HepG2 (cell line): ENCODE results near the gene MRPL38. TPM values are rescaled to one million over a fixed set of nuclear protein-coding genes. Genes with fewer than 3 reads are reported as not detected.

Source experiments
- ARHGAP35 ChIP-seq: sonication (generic); formaldehyde crosslinking; IDR thresholded peaks from 2 replicates; pipeline ENCODE4 v1.9.0; 2022; ENCODE audit warnings: mild to moderate bottlenecking, inconsistent platforms, moderate library complexity, missing genetic modification reagents, borderline replicate concordance
- CAMTA2 ChIP-seq: sonication (generic); formaldehyde crosslinking; IDR thresholded peaks from 2 replicates; pipeline ENCODE4 v1.4.0; 2020; ENCODE audit warnings: mild to moderate bottlenecking, missing genetic modification reagents, borderline replicate concordance
- FOSL2 ChIP-seq: sonication (generic); formaldehyde crosslinking; IDR thresholded peaks from 2 replicates; pipeline ENCODE4 v1.4.0; 2020; ENCODE audit warnings: missing genetic modification reagents
- HMGA1 ChIP-seq: sonication (generic); formaldehyde crosslinking; conservative IDR thresholded peaks from 2 replicates; pipeline ENCODE4 v1.4.0; 2020; ENCODE audit warnings: missing genetic modification reagents
- RBM39 ChIP-seq: fragments of 200-400 bp; formaldehyde crosslinking; IDR thresholded peaks from one replicate; pipeline ENCODE4 v1.6.1; 2018; ENCODE audit warnings: antibody characterized with exemption, mild to moderate bottlenecking, low read depth, low read length; ENCODE audit not compliant: poor library complexity, severe bottlenecking
- SNAPC2 ChIP-seq: sonication (generic); formaldehyde crosslinking; IDR thresholded peaks from 2 replicates; pipeline ENCODE4 v1.8.1; 2022; ENCODE audit warnings: mild to moderate bottlenecking, missing genetic modification reagents
- SP140L ChIP-seq: sonication (generic); formaldehyde crosslinking; IDR thresholded peaks from 2 replicates; pipeline ENCODE4 v1.4.0; 2020; ENCODE audit warnings: missing genetic modification reagents, borderline replicate concordance
- TAF15 ChIP-seq: fragments of 200-400 bp; formaldehyde crosslinking; IDR thresholded peaks from one replicate; pipeline ENCODE4 v1.6.1; 2018; ENCODE audit warnings: mild to moderate bottlenecking, low read depth, low read length; ENCODE audit not compliant: poor library complexity, severe bottlenecking
- TMF1 ChIP-seq: sonication (generic); formaldehyde crosslinking; IDR thresholded peaks from 2 replicates; pipeline ENCODE4 v1.8.1; 2022; ENCODE audit warnings: low read depth, missing genetic modification reagents
- XBP1 ChIP-seq: sonication (generic); formaldehyde crosslinking; IDR thresholded peaks from 2 replicates; pipeline ENCODE4 v1.5.0; 2020; ENCODE audit warnings: missing genetic modification reagents
- ZNF207 ChIP-seq: fragments of 450-650 bp; IDR thresholded peaks from 2 replicates; pipeline ENCODE4 v1.6.1; 2016; ENCODE audit warnings: antibody characterized with exemption, borderline replicate concordance
- ZNF333 ChIP-seq: sonication (generic); formaldehyde crosslinking; IDR thresholded peaks from 2 replicates; pipeline ENCODE4 v1.4.0; 2020; ENCODE audit warnings: mild to moderate bottlenecking, missing genetic modification reagents, borderline replicate concordance
- ZNF550 ChIP-seq: sonication (generic); formaldehyde crosslinking; IDR thresholded peaks from 2 replicates; pipeline ENCODE4 v1.4.0; 2020; ENCODE audit warnings: mild to moderate bottlenecking, missing genetic modification reagents, borderline replicate concordance
- ZNF598 ChIP-seq: sonication (generic); formaldehyde crosslinking; IDR thresholded peaks from 2 replicates; pipeline ENCODE4 v1.5.1; 2020; ENCODE audit warnings: mild to moderate bottlenecking, missing genetic modification reagents, borderline replicate concordance
- ZNF605 ChIP-seq: sonication (generic); formaldehyde crosslinking; IDR thresholded peaks from 2 replicates; pipeline ENCODE4 v1.8.0; 2022; ENCODE audit warnings: mild to moderate bottlenecking, missing genetic modification reagents
- polyA plus RNA-seq, 8 experiments: library from polyadenylated mRNA; depleted of rRNA in 3 of 8; stranded (reverse) in 7 of 8; unstranded in 1 of 8; fragments of >200 nt; fragmentation: Illumina TruSeq in 4 of 8; extraction: Trizol in 4 of 8; gene quantifications; 2 replicates each; pipeline versions ENCODE4 v1.2.1 to v1.2.3, GENCODE V29; 2011 to 2016; ENCODE audit warnings: low read depth in 4 of 8, missing spikeins in 1 of 8, mixed read lengths in 1 of 8; ENCODE audit not compliant: insufficient read depth in 1 of 8
- total RNA-seq, 5 experiments: library from RNA; depleted of rRNA; stranded (reverse); fragments of >200 nt; fragmentation: Illumina TruSeq; extraction: Trizol; gene quantifications; 2 replicates each; pipeline ENCODE4 v1.2.3, GENCODE V29; 2016; ENCODE audit warnings: low read depth in 1 of 5
- TF ChIP-seq, protein P1 (sequence below): IDR thresholded peaks from 2 replicates; pipeline ENCODE4 v1.6.1; 2018; ENCODE audit warnings: missing genetic modification reagents, mild to moderate bottlenecking, missing compliant biosample characterization
- TF ChIP-seq, protein P2 (sequence below): sonication (generic); formaldehyde crosslinking; IDR thresholded peaks from 2 replicates; pipeline ENCODE4 v1.8.1; 2023; ENCODE audit warnings: mild to moderate bottlenecking, inconsistent platforms, moderate library complexity, missing genetic modification reagents, borderline replicate concordance
- TF ChIP-seq, protein P3 (sequence below): sonication (generic); formaldehyde crosslinking; IDR thresholded peaks from 2 replicates; pipeline ENCODE4 v1.5.0; 2020; ENCODE audit warnings: missing genetic modification reagents
- TF ChIP-seq, protein P4 (sequence below): sonication (generic); formaldehyde crosslinking; conservative IDR thresholded peaks from 2 replicates; pipeline ENCODE4 v1.4.0; 2020; ENCODE audit warnings: missing genetic modification reagents
- TF ChIP-seq, protein P5 (sequence below): sonication (generic); formaldehyde crosslinking; IDR thresholded peaks from 2 replicates; pipeline ENCODE4 v1.4.0; 2020; ENCODE audit warnings: missing genetic modification reagents
- TF ChIP-seq, protein P6 (sequence below): sonication (generic); formaldehyde crosslinking; IDR thresholded peaks from 2 replicates; pipeline ENCODE4 v1.4.0; 2020; ENCODE audit warnings: missing genetic modification reagents, borderline replicate concordance

MRPL38 gene
- total and polyA plus RNA-seq, 2 of the 13 experiments (the other 11 are each of a cell fraction or from before 2014, with no cell fraction given) = 83.7 to 125 TPM

DNA sequence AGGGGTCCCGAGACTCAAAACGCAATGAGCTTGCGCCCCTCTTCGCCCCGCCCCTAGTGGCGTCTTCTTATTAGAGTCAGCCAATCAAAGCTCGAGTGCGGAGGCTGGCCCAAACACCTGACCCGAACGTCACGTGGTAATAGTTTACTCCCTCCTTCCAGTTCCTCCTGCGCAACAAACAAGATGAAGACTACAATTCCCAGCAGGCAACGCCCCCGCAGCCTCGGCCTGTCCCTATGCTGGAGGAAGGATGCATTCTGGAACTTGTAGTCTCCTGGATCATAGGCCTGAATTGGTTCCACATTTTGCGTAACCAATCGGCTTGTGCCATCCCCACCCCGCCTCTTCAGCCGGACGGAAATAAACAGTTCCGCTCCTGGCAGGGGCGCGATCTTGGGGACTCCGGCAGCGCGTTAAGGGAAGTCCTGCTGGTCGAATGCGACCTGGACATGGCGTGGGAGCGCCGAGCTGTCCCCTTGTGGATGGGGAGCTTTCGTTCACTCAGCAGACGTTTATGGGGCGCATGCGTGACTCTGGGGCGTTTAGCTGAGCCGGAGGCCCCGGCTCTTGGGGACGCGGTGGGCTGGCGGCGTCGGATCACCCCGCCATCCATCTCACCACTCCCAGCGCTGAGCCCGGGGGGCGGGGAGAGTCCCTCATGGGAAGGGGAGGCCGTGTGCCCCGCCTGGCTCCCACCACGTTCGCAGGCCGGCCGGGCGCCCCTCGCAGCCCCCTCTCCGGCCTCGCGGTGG, 49.2 kb downstream of the MRPL38 start, which contains the start of gene WBP2 (continued):
- TF ChIP-seq, protein P1, sequence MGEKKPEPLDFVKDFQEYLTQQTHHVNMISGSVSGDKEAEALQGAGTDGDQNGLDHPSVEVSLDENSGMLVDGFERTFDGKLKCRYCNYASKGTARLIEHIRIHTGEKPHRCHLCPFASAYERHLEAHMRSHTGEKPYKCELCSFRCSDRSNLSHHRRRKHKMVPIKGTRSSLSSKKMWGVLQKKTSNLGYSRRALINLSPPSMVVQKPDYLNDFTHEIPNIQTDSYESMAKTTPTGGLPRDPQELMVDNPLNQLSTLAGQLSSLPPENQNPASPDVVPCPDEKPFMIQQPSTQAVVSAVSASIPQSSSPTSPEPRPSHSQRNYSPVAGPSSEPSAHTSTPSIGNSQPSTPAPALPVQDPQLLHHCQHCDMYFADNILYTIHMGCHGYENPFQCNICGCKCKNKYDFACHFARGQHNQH (CRISPR knock-in tag) = peak; percentile 84; the same call in 1 of the 2 replicates
- TF ChIP-seq HMGA1 (CRISPR knock-in tag) (no peak), ZNF333 (CRISPR knock-in tag) (peak; percentile 97; the same call in 1 of the 2 replicates), TMF1 (peak; percentile 69), ZNF598 (peak; percentile 96), ZNF550 (CRISPR knock-in tag) (no peak; the same call in 1 of the 2 replicates), SNAPC2 (CRISPR knock-in tag) (0 out of 2 replicates have a peak, but pooled peaks have one; percentile 31), ARHGAP35 (CRISPR knock-in tag) (peak; percentile 84; the same call in 1 of the 2 replicates), ZNF605 (peak; percentile 69), ZNF207 (no peak), XBP1 (no peak), CAMTA2 (no peak; the same call in 1 of the 2 replicates), TAF15 (peak; percentile 33), FOSL2 (CRISPR knock-in tag) (peak; percentile 44), SP140L (CRISPR knock-in tag) (0 out of 2 replicates have a peak, but pooled peaks have one; percentile 32), RBM39 (peak; percentile 96)
- TF ChIP-seq, protein P2, sequence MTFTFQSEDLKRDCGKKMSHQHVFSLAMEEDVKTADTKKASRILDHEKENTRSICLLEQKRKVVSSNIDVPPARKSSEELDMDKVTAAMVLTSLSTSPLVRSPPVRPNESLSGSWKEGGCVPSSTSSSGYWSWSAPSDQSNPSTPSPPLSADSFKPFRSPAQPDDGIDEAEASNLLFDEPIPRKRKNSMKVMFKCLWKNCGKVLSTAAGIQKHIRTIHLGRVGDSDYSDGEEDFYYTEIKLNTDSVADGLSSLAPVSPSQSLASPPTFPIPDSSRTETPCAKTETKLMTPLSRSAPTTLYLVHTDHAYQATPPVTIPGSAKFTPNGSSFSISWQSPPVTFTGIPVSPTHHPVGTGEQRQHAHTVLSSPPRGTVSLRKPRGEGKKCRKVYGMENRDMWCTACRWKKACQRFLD (CRISPR knock-in tag) = peak; percentile 42; the same call in 1 of the 2 replicates
- TF ChIP-seq, protein P3, sequence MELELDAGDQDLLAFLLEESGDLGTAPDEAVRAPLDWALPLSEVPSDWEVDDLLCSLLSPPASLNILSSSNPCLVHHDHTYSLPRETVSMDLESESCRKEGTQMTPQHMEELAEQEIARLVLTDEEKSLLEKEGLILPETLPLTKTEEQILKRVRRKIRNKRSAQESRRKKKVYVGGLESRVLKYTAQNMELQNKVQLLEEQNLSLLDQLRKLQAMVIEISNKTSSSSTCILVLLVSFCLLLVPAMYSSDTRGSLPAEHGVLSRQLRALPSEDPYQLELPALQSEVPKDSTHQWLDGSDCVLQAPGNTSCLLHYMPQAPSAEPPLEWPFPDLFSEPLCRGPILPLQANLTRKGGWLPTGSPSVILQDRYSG (CRISPR knock-in tag) = no peak; the same call in 1 of the 2 replicates
- TF ChIP-seq, protein P4, sequence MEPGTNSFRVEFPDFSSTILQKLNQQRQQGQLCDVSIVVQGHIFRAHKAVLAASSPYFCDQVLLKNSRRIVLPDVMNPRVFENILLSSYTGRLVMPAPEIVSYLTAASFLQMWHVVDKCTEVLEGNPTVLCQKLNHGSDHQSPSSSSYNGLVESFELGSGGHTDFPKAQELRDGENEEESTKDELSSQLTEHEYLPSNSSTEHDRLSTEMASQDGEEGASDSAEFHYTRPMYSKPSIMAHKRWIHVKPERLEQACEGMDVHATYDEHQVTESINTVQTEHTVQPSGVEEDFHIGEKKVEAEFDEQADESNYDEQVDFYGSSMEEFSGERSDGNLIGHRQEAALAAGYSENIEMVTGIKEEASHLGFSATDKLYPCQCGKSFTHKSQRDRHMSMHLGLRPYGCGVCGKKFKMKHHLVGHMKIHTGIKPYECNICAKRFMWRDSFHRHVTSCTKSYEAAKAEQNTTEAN (CRISPR knock-in tag) = 0 out of 2 replicates have a peak, but pooled peaks have one; percentile 56
- TF ChIP-seq, protein P5, sequence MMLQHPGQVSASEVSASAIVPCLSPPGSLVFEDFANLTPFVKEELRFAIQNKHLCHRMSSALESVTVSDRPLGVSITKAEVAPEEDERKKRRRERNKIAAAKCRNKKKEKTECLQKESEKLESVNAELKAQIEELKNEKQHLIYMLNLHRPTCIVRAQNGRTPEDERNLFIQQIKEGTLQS (CRISPR knock-in tag) = peak; percentile 2; the same call in 1 of the 2 replicates
- TF ChIP-seq, protein P6, sequence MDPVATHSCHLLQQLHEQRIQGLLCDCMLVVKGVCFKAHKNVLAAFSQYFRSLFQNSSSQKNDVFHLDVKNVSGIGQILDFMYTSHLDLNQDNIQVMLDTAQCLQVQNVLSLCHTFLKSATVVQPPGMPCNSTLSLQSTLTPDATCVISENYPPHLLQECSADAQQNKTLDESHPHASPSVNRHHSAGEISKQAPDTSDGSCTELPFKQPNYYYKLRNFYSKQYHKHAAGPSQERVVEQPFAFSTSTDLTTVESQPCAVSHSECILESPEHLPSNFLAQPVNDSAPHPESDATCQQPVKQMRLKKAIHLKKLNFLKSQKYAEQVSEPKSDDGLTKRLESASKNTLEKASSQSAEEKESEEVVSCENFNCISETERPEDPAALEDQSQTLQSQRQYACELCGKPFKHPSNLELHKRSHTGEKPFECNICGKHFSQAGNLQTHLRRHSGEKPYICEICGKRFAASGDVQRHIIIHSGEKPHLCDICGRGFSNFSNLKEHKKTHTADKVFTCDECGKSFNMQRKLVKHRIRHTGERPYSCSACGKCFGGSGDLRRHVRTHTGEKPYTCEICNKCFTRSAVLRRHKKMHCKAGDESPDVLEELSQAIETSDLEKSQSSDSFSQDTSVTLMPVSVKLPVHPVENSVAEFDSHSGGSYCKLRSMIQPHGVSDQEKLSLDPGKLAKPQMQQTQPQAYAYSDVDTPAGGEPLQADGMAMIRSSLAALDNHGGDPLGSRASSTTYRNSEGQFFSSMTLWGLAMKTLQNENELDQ (CRISPR knock-in tag) = no peak
